ENCODE data around the gene ENTREP3. TPM values are rescaled to one million over a fixed set of nuclear protein-coding genes. Genes with fewer than 3 reads are reported as not detected.
"Not testable (repeated sequence)": the region's sequence is repeated elsewhere in the genome, so short reads cannot be mapped to it uniquely, and the experiment has no call there.

The ENTREP3 gene
- total RNA-seq, 1 donor from 2014 or later: 14.8 TPM

DNA sequence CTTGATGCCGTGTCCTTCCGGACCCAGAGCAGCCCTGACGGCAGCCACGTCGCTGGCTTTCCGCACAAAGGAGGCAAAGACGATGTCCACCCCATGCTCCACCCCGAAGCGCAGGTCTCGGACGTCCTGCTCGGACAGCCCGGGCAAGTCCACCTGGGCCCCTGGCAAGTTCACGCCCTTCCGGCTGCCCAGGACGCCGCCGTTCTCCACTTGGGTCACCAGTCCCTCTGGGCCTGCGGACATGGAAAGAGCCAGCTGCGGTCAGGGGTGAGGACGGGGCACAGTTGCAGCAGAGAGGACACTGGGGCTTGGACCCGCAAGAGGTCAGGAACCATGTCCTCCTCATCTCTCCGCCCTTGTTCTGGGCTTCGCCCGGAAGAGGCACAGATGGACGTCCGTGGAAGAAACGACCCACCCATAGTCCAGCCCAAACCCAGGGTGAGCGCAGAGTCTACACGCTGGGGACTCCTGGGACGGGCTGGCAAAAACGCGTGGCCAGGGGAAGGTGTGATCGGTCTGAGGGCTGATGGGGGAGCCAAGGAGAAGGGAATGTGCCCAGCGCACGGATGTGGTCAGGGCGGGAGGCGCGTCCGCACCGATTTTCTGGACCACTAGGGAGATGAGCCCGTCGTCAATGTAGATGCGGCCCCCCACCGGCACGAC is 39.4 kb upstream of the ENTREP3 start:
- intact Hi-C loops (cut with micrococcal nuclease): no loop called here
- no peak for DNase-seq
- ATAC-seq (ENCODE audit: low read depth): no peak
- H3K36me3 Mint-ChIP-seq (ENCODE audit: low read depth): no peaks in the 10 kb centered on the region
- TF ChIP-seq CTCF (IDR thresholded peaks at IDR 0.05): no peak
- no peaks in the 10 kb centered on the region for H3K9me3 Mint-ChIP-seq
- ChIA-PET POLR2A (no interaction called here), CTCF (no interaction called here)
- peaks cover 6% of the 10 kb centered on the region for H3K4me1 Mint-ChIP-seq
- no peak overlapping the region for H3K27ac Mint-ChIP-seq
- no peak overlapping the region for H3K4me3 Mint-ChIP-seq
- peaks cover 36% of the 10 kb centered on the region for H3K27me3 Mint-ChIP-seq

GRCh38 chr1:155293086-155293749 is 37.9 kb upstream of the ENTREP3 start:
- Mint-ChIP-seq H3K27ac (no peak overlapping the region), H3K27me3 (peaks cover 35% of the 10 kb centered on the region), H3K4me1 (peaks cover 6% of the 10 kb centered on the region), H3K4me3 (no peak overlapping the region), H3K9me3 (no peaks in the 10 kb centered on the region), H3K36me3 (ENCODE audit: low read depth) (no peaks in the 10 kb centered on the region)
- TF ChIP-seq CTCF (IDR thresholded peaks at IDR 0.05): no peak
- POLR2A ChIA-PET: no interaction called here
- CTCF ChIA-PET: no interaction called here
- DNase-seq (no peak), ATAC-seq (ENCODE audit: low read depth) (no peak)
- intact Hi-C loops (cut with micrococcal nuclease): no loop called here

- H3K36me3 Mint-ChIP-seq (ENCODE audit: low read depth); H3K4me3 Mint-ChIP-seq; H3K9me3 Mint-ChIP-seq; ATAC-seq (ENCODE audit: low read depth); intact Hi-C loops (cut with micrococcal nuclease); CTCF ChIA-PET; H3K27ac Mint-ChIP-seq; H3K4me1 Mint-ChIP-seq; DNase-seq: not testable (repeated sequence)
- POLR2A ChIA-PET: interaction anchor here (0.7 to 1.1 kb wide), 2 partner anchors 17 to 33 kb away, joined by 3 read pairs; partner anchors contain the start of gene FDPS
- H3K27me3 Mint-ChIP-seq: peaks cover 24% of the 10 kb centered on the region
Measured at GRCh38 chr1:155291006-155291405, 35.7 kb upstream of the ENTREP3 start.

DNA sequence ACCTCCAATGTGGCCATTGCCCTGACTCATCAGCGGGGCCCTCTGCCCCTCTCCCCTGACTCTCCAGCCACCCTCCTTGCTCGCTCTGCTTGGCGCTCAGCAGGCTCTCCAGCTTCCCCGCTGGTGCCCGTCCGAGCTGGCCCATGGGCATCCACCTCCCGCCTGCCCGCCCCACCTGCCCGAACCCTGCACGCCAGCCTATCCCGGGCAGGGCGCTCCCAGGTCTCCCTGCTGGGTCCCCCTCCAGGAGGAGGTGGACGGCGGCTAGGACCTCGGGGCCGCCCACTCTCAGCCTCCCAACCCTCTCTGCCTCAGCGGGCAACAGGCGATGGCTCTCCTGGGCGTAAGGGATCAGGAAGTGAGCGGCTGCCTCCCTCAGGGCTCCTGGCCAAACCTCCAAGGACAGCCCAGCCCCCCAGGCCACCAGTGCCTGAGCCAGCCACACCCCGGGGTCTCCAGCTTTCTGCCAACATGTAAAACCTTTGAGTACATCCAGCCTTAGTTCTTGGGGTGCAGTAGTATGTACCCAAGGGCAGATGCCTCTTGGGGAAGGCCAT is 32.8 kb upstream of the ENTREP3 start:
- ChIA-PET POLR2A (no interaction called here), CTCF (no interaction called here)
- Mint-ChIP-seq H3K27me3 (peaks cover 4% of the 10 kb centered on the region), H3K27ac (no peak overlapping the region), H3K9me3 (no peaks in the 10 kb centered on the region), H3K4me1 (no peaks in the 10 kb centered on the region), H3K36me3 (ENCODE audit: low read depth) (no peaks in the 10 kb centered on the region), H3K4me3 (no peak overlapping the region)
- intact Hi-C loops (cut with micrococcal nuclease): no loop called here
- TF ChIP-seq CTCF (IDR thresholded peaks at IDR 0.05): no peak
- DNase-seq (no peak), ATAC-seq (ENCODE audit: low read depth) (no peak)

- ATAC-seq (ENCODE audit: low read depth) (no peak), DNase-seq (no peak)
- ChIA-PET CTCF (no interaction called here), POLR2A (no interaction called here)
- TF ChIP-seq CTCF (IDR thresholded peaks at IDR 0.05): no peak
- Mint-ChIP-seq H3K27me3 (peaks cover 2% of the 10 kb centered on the region), H3K4me3 (no peak overlapping the region), H3K9me3 (no peaks in the 10 kb centered on the region), H3K36me3 (ENCODE audit: low read depth) (no peaks in the 10 kb centered on the region), H3K4me1 (no peaks in the 10 kb centered on the region), H3K27ac (no peak overlapping the region)
- intact Hi-C loops (cut with micrococcal nuclease): no loop called here
Measured at GRCh38 chr1:155286544-155286943, 31.3 kb upstream of the ENTREP3 start.
